OCI-LY7 (cell line): Measurements from ENCODE around the gene COX14. TPM values are rescaled to one million over a fixed set of nuclear protein-coding genes. Genes with fewer than 3 reads are reported as not detected.

ENCODE experiments used
- BruUV-seq: library from RNA; stranded (reverse); fragments of 400-500 nt; replicated peaks from 2 replicates; lab custom pipeline; 2021; lab: Mats Ljungman, UMichigan
- CTCF ChIA-PET: fragments of 300-600 bp; sonication (Branson Sonifier 250); formaldehyde crosslinking; loops from one replicate; lab custom pipeline; 2022; ENCODE audit warnings: antibody characterized with exemption; ENCODE audit not compliant: unreplicated experiment; lab: Charles Lee
- POLR2A ChIA-PET: fragments of 300-600 bp; sonication (Branson Sonifier 250); formaldehyde crosslinking; loops from one replicate; lab custom pipeline; 2022; ENCODE audit warnings: antibody characterized with exemption; lab: Charles Lee
- DNase-seq: peaks from one replicate; pipeline ENCODE4 v3.0.0-alpha.2; 2015; ENCODE audit warnings: low spot score
- H2AFZ ChIP-seq: fragments of 200-600 bp; sonication (generic), shearing (Covaris generic); 2 replicates; pipeline ENCODE4 v1.6.1; 2014; ENCODE audit warnings: mild to moderate bottlenecking, antibody characterized with exemption, low read length, moderate library complexity
- H3K27ac ChIP-seq: fragments of 200-600 bp; sonication (generic); 2 replicates; pipeline ENCODE4 v1.5.1; 2014; ENCODE audit warnings: mixed run types, low read depth, mild to moderate bottlenecking, moderate library complexity, low read length, inconsistent platforms; ENCODE audit not compliant: poor library complexity, severe bottlenecking
- H3K36me3 ChIP-seq: fragments of 200-600 bp; sonication (generic); 2 replicates; pipeline ENCODE4 v1.6.1; 2014; ENCODE audit warnings: mild to moderate bottlenecking, antibody characterized with exemption, low read length, moderate library complexity, mixed read lengths; ENCODE audit not compliant: insufficient read depth
- H3K4me1 ChIP-seq: fragments of 200-600 bp; sonication (generic); 2 replicates; pipeline ENCODE4 v1.5.1; 2014; ENCODE audit warnings: mild to moderate bottlenecking, low read length; ENCODE audit not compliant: insufficient read depth, poor library complexity, severe bottlenecking
- H3K4me2 ChIP-seq: fragments of 200-600 bp; sonication (generic); 2 replicates; pipeline ENCODE4 v1.6.1; 2014; ENCODE audit warnings: mild to moderate bottlenecking, low read length
- H3K4me3 ChIP-seq: fragments of 200-600 bp; sonication (generic); 2 replicates; pipeline ENCODE4 v1.5.1; 2014; ENCODE audit warnings: mild to moderate bottlenecking, low read depth, low read length; ENCODE audit not compliant: poor library complexity, severe bottlenecking
- H3K79me2 ChIP-seq: fragments of 200-600 bp; sonication (generic); 2 replicates; pipeline ENCODE4 v1.6.1; 2016; ENCODE audit warnings: low read depth, mild to moderate bottlenecking, low read length, moderate library complexity, mixed read lengths; ENCODE audit not compliant: insufficient read depth
- H3K9me2 ChIP-seq: fragments of 200-600 bp; sonication (generic); 2 replicates; pipeline ENCODE4 v1.6.1; 2016; ENCODE audit warnings: mild to moderate bottlenecking, low read length, mixed read lengths; ENCODE audit not compliant: insufficient read depth
- H3K9me3 ChIP-seq: fragments of 200-600 bp; sonication (generic); 2 replicates; pipeline ENCODE4 v1.6.1; 2014; ENCODE audit warnings: mild to moderate bottlenecking, mixed run types, low read length, mixed read lengths
- H4K20me1 ChIP-seq: fragments of 200-600 bp; sonication (generic); 2 replicates; pipeline ENCODE4 v1.6.1; 2014; ENCODE audit warnings: mild to moderate bottlenecking, antibody characterized with exemption, low read length, moderate library complexity, mixed read lengths; ENCODE audit not compliant: insufficient read depth
- EZH2phosphoT487 ChIP-seq: fragments of 200-600 bp; sonication (generic); IDR thresholded peaks from 2 replicates; pipeline ENCODE4 v1.6.1; 2018; ENCODE audit warnings: low read depth, borderline replicate concordance, mild to moderate bottlenecking, mixed run types, antibody characterized with exemption, low read length, moderate library complexity, mixed read lengths
- intact Hi-C: fragments of 100-400 bp; cut with micrococcal nuclease; formaldehyde crosslinking; loops from one replicate; pipeline ENCODE4 v1.10.0; 2022; ENCODE audit not compliant: unreplicated experiment
- total RNA-seq, 2 experiments: library from RNA; depleted of rRNA in 1 of 2; stranded (reverse); fragments of >200 nt in 1 of 2; shearing (Covaris generic) in 1 of 2; gene quantifications; 2 replicates each; pipeline ENCODE4 v1.2.3, GENCODE V29; 2014 to 2022
- TF ChIP-seq, protein P1 (sequence below): fragments of 200-600 bp; sonication (generic); conservative IDR thresholded peaks from 2 replicates; pipeline ENCODE4 v1.5.1; 2014; ENCODE audit warnings: mild to moderate bottlenecking, antibody characterized with exemption, low read length, moderate library complexity, mixed read lengths

COX14 gene
- total RNA-seq, 2 experiments from 2014 or later, result 54.3 to 57.4 TPM

DNA sequence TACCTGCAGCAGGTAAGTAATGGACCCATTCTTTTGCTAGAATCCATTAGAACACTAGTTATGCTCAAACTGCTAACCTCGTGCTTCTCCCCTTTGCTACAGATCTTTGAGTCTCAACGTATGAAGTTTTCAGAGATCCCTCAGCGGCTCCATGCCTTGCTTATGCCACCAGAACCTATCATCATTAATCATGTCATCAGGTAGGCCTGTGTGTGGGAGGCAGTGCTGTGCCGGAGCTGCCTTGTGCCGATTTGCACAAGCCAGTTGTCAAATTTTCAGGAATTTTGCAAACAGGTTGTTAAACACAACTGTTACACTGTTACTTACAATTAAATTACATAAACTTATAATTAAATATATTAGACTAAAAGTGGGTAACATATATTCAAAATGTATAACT lies 21.6 kb upstream of the COX14 start:
- Histone ChIP-seq H3K4me3 (no peak overlapping the region), H3K79me2 (peaks cover 11% of the 10 kb centered on the region; the same call in 1 of the 2 replicates), H3K9me3 (no peaks in the 10 kb centered on the region), H2AFZ (no peak overlapping the region), H3K36me3 (peaks cover 86% of the 10 kb centered on the region), H3K4me2 (no peak overlapping the region), H4K20me1 (0 out of 2 replicates have a peak, but pooled peaks cover 3% of the 10 kb centered on the region), H3K27ac (no peak overlapping the region), H3K4me1 (peaks cover 30% of the 10 kb centered on the region), H3K9me2 (no peaks in the 10 kb centered on the region)
- POLR2A ChIA-PET, result interaction anchor here (1.2 to 1.5 kb wide), 2 partner anchors 18 to 20 kb away, joined by 3 to 4 read pairs; no protein-coding TSS in a partner anchor
- no TSS peak for BruUV-seq
- DNase-seq, result no peak
- intact Hi-C loops, result no loop called here
- TF ChIP-seq, protein P1, sequence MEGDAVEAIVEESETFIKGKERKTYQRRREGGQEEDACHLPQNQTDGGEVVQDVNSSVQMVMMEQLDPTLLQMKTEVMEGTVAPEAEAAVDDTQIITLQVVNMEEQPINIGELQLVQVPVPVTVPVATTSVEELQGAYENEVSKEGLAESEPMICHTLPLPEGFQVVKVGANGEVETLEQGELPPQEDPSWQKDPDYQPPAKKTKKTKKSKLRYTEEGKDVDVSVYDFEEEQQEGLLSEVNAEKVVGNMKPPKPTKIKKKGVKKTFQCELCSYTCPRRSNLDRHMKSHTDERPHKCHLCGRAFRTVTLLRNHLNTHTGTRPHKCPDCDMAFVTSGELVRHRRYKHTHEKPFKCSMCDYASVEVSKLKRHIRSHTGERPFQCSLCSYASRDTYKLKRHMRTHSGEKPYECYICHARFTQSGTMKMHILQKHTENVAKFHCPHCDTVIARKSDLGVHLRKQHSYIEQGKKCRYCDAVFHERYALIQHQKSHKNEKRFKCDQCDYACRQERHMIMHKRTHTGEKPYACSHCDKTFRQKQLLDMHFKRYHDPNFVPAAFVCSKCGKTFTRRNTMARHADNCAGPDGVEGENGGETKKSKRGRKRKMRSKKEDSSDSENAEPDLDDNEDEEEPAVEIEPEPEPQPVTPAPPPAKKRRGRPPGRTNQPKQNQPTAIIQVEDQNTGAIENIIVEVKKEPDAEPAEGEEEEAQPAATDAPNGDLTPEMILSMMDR, result no peak
- TF ChIP-seq EZH2phosphoT487, result no peak
- CTCF ChIA-PET, result interaction anchor here (1.1 kb wide), 1 partner anchor 22 kb away, joined by 3 read pairs; the partner anchor contains the start of gene COX14

- peaks cover 86% of the 10 kb centered on the region for H3K36me3 ChIP-seq
- no peak overlapping the region for H3K27ac ChIP-seq
- no peak overlapping the region for H3K4me3 ChIP-seq
- no peaks in the 10 kb centered on the region for H3K79me2 ChIP-seq
- POLR2A ChIA-PET, result interaction anchor here (0.9 kb wide), 1 partner anchor 14 kb away, joined by 5 read pairs; no protein-coding TSS in a partner anchor
- no peak for DNase-seq
- intact Hi-C loops, result no loop called here
- H3K4me2 ChIP-seq, result no peak overlapping the region
- no peaks in the 10 kb centered on the region for H4K20me1 ChIP-seq
- no peaks in the 10 kb centered on the region for H3K4me1 ChIP-seq
- no peaks in the 10 kb centered on the region for H3K9me2 ChIP-seq
- TF ChIP-seq EZH2phosphoT487, result no peak
- no TSS peak for BruUV-seq
- H3K9me3 ChIP-seq, result no peaks in the 10 kb centered on the region
- CTCF ChIA-PET, result no interaction called here
- no peak overlapping the region for H2AFZ ChIP-seq
Observed at GRCh38 chr12:50097952-50098351, 14.1 kb upstream of the COX14 start.

DNA sequence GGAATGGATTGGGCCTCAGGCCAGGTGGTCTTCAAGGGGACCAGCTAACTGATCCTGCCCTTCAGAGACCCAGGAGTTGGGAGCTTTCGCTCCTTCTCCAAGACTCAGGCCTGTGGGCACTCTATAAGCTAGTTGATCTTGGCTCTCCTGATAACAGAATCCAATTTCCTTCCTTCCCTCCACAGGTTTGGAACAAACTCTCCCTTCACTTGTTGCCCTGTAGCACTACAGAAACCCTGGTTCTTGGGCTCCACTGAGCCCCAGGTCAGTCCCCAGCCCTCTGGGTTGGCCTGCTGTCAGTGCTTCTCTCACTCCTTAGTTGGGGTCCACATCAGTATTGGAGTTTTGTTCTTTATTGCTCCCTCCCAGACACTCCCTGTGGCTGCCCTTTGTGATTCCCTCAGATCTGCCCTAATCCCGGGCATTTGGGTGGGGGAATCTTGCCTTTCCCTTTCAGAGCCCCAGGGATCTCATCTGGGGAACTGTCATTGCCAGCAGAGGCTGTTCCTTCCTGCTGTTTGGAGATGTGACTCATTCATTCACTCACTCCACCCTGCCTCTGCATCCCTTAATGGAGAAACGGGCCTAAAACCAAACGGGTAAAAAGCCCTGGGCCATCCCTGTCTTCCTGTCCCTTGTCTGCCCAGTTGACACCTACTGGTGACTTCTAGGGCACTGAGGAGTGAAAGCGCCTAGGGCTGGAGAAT lies 12.6 kb upstream of the COX14 start:
- no peak for DNase-seq
- Histone ChIP-seq H3K36me3 (peaks cover 72% of the 10 kb centered on the region), H3K79me2 (no peaks in the 10 kb centered on the region), H2AFZ (no peak overlapping the region), H3K9me3 (no peaks in the 10 kb centered on the region), H3K27ac (no peak overlapping the region), H3K4me2 (no peak overlapping the region), H3K4me1 (no peaks in the 10 kb centered on the region), H3K9me2 (no peaks in the 10 kb centered on the region), H4K20me1 (no peaks in the 10 kb centered on the region), H3K4me3 (no peak overlapping the region)
- intact Hi-C loops, result no loop called here
- BruUV-seq, result no TSS peak
- TF ChIP-seq, protein P1, result no peak
- no peak for TF ChIP-seq EZH2phosphoT487
- ChIA-PET POLR2A (no interaction called here), CTCF (no interaction called here)
